Vagina (tissue), 2 donors: ENCODE results near the gene ERGIC1. TPM values are rescaled to one million over a fixed set of nuclear protein-coding genes. Genes with fewer than 3 reads are reported as not detected.

Source experiments
- DNase-seq, 2 donors: peaks; one replicate each; pipeline ENCODE4 v3.0.0-alpha.2; 2017; ENCODE audit errors: extremely low spot score in 2 of 2
- H3K27ac ChIP-seq: fragments of 200-600 bp; sonication (generic); one replicate; pipeline ENCODE4 v1.5.1; 2019
- H3K27me3 ChIP-seq: fragments of 200-600 bp; sonication (generic); one replicate; pipeline ENCODE4 v1.5.1; 2019
- H3K36me3 ChIP-seq, 2 donors: fragments of 200-600 bp; sonication (generic); one replicate each; pipeline ENCODE4 v1.5.1; 2017 to 2019
- H3K4me1 ChIP-seq: fragments of 200-600 bp; sonication (generic); one replicate; pipeline ENCODE4 v1.5.1; 2019
- H3K4me3 ChIP-seq, 2 donors: fragments of 200-600 bp; sonication (generic); 1 replicate in 1 of 2; 2 replicates in 1 of 2; pipeline ENCODE4 v1.5.1; 2016 to 2019
- H3K9me3 ChIP-seq: fragments of 200-600 bp; sonication (generic); one replicate; pipeline ENCODE4 v1.5.1; 2019
- CTCF ChIP-seq, 3 experiments: fragments of 450-650 bp in 2 of 3; fragments of 200-600 bp in 1 of 3; sonication (generic) in 1 of 3; IDR thresholded peaks; one replicate each; pipeline ENCODE4 v1.5.1; 2017 to 2019; ENCODE audit warnings: antibody characterized with exemption in 3 of 3, mild to moderate bottlenecking in 2 of 3, moderate library complexity in 2 of 3
- POLR2A ChIP-seq, 2 donors: fragments of 450-650 bp; IDR thresholded peaks; one replicate each; pipeline ENCODE4 v1.6.1; 2017; ENCODE audit warnings: antibody characterized with exemption in 2 of 2, mild to moderate bottlenecking in 2 of 2, moderate library complexity in 2 of 2
- POLR2AphosphoS5 ChIP-seq, 2 donors: sonication (generic); formaldehyde crosslinking; IDR thresholded peaks; one replicate each; pipeline ENCODE4 v1.9.0; 2017; ENCODE audit warnings: antibody characterized with exemption in 2 of 2, mild to moderate bottlenecking in 2 of 2, low read depth in 1 of 2; ENCODE audit not compliant: insufficient read depth in 1 of 2
- intact Hi-C: fragments of 100-400 bp; cut with DNase I; formaldehyde crosslinking; loops from one replicate; pipeline ENCODE4 v1.15.1; 2023
- total RNA-seq: library from RNA; depleted of rRNA; stranded (reverse); fragments of >200 nt; gene quantifications from one replicate; pipeline ENCODE4 v1.2.3, GENCODE V29; 2016

ERGIC1 gene
- total RNA-seq, 1 donor from 2014 or later = 97.2 TPM

GRCh38 chr5:172911976-172912375 is 77.9 kb downstream of the ERGIC1 start:
- Histone ChIP-seq H3K4me1 (peaks cover 9% of the 10 kb centered on the region), H3K27ac (peak overlapping the region; percentile 29), H3K4me3 (no peak overlapping the region), H3K27me3 (no peaks in the 10 kb centered on the region), H3K9me3 (no peaks in the 10 kb centered on the region), H3K36me3 (peaks cover 0 to 40% of the 10 kb centered on the region in 2 donors)
- intact Hi-C loops = no loop called here
- TF ChIP-seq POLR2A (IDR thresholded peaks at IDR 0.05) (no peak), POLR2AphosphoS5 (IDR thresholded peaks at IDR 0.05; ENCODE audit: insufficient read depth in 1 of 2, low read depth in 1 of 2) (no peak), CTCF (IDR thresholded peaks at IDR 0.05) (no peak)
- no peak for DNase-seq

- peaks cover 0 to 45% of the 10 kb centered on the region in 2 donors for H3K36me3 ChIP-seq
- no peak for TF ChIP-seq POLR2A (IDR thresholded peaks at IDR 0.05)
- TF ChIP-seq CTCF (IDR thresholded peaks at IDR 0.05) = no peak
- no peak for TF ChIP-seq POLR2AphosphoS5 (IDR thresholded peaks at IDR 0.05; ENCODE audit: insufficient read depth in 1 of 2, low read depth in 1 of 2)
- DNase-seq = no peak
- no peaks in the 10 kb centered on the region for H3K27me3 ChIP-seq
- H3K4me1 ChIP-seq = no peaks in the 10 kb centered on the region
- intact Hi-C loops = no loop called here
- no peak overlapping the region for H3K4me3 ChIP-seq
- no peaks in the 10 kb centered on the region for H3K9me3 ChIP-seq
- H3K27ac ChIP-seq = no peak overlapping the region
These were observed 79.2 kb downstream of the ERGIC1 start for GRCh38 chr5:172913117-172913850.

DNA sequence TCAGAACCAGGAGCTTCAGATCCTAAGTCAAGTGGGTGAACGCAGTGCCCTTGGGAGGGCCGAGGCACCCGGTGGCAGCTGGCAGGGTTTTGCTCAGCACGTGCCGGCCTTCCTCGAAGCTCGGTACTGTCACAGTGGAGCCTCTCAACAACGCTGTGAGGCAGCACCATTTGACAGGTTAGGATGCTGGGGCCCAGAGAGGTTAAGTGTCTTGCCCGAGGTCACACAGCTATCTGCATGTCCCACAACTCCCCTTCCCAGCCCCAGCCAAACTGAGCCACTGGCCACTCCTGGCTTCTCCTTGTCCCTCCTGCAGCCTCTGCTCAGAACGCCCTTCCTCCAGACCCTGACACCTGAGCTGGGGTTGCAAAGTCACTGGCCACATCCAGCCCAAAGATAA is 81.5 kb downstream of the ERGIC1 start:
- no peak for DNase-seq
- Histone ChIP-seq H3K27me3 (no peaks in the 10 kb centered on the region), H3K4me1 (peaks cover 12% of the 10 kb centered on the region), H3K27ac (no peak overlapping the region), H3K9me3 (no peaks in the 10 kb centered on the region), H3K36me3 (peaks cover 0 to 55% of the 10 kb centered on the region in 2 donors), H3K4me3 (no peak overlapping the region)
- no peak for TF ChIP-seq CTCF (IDR thresholded peaks at IDR 0.05)
- no peak for TF ChIP-seq POLR2AphosphoS5 (IDR thresholded peaks at IDR 0.05; ENCODE audit: insufficient read depth in 1 of 2, low read depth in 1 of 2)
- no peak for TF ChIP-seq POLR2A (IDR thresholded peaks at IDR 0.05)
- intact Hi-C loops = no loop called here

DNA sequence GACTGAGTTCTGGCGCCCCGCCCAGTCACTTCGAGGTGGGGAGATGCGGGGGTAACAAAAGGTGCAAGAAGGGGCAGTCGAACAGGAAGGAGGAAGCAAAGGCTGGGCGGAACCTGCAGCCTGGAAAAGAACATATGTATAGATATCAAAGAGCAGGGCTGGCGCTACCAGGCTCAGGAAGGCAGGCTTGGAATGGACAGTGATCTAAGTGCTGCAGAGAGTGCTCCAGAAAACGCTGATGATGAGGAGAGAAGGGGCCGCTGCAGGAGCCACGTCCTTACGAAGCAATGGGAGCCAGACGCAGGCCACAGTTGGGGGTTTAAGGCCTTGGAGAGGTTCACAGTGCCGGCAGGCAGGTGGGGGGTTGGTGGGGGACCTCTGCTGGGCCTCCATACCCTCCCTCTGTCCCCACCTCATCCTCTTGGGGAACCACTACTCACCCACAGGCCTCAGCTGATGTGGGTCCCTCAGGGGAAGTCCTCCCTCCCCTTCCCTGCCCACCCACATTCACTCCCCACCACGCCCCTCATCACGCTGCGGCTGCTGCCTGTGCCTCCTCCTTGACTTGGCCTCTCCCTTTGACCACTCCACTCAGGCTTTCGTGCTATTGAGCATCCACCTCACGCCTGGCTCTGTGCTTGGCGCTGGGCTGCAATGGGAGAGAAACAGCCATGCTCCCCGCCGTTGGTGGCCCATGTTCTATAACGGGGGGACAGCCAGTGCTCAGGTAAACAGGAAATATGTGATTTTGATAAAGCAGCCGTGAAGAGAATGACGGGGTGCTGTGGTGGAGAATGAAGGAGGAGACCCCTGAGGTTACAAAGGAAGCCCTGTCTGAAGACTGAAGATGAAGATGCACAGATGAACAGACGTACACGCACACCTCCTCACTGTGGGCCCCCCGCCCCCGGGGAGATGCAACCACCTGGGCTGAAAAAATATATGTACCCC is 84.6 kb downstream of the ERGIC1 start:
- no peak for DNase-seq
- peaks cover 12% of the 10 kb centered on the region for H3K4me1 ChIP-seq
- H3K27ac ChIP-seq = peak overlapping the region; percentile 59
- no peaks in the 10 kb centered on the region for H3K27me3 ChIP-seq
- H3K9me3 ChIP-seq = no peaks in the 10 kb centered on the region
- H3K4me3 ChIP-seq = no peak overlapping the region
- peaks cover 0 to 50% of the 10 kb centered on the region in 2 donors for H3K36me3 ChIP-seq
- TF ChIP-seq POLR2A (IDR thresholded peaks at IDR 0.05) (no peak), CTCF (IDR thresholded peaks at IDR 0.05) (no peak), POLR2AphosphoS5 (IDR thresholded peaks at IDR 0.05; ENCODE audit: insufficient read depth in 1 of 2, low read depth in 1 of 2) (no peak)
- intact Hi-C loops = no loop called here
